ENCODE data around the gene PNKD. TPM values are rescaled to one million over a fixed set of nuclear protein-coding genes. Genes with fewer than 3 reads are reported as not detected.

PNKD gene
- total RNA-seq, 1 experiment from 2014 or later: 58.1 TPM

DNA sequence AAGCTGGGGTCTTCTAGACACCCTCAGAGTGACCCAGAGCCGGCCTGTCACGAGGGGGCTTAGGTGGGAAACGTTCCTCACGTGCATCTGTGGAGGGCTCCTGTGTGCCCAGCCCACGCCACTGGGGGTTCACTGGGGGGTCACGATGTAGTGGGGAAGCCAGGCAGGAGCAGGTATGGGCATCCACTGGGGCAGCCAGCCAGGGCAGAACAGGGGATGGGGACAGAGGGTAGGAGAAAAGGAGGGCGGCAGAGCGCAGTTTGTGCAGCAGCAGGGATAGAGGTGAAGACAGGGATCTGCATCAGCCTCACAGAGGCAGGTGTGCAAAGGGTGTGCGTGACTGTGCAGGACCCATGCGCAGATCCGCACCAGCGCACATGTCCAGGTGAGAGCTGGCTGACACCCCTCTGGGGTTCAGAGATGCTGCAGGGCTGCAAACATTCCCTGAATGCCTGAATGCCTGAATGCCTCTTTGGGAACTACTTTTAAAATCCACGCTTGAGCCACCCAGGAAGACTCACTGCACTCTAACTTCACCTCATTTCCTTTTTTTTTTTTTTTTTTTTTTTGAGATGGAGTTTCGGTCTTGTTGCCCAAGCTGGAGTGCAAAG is 10.0 kb downstream of the PNKD start:
- ATAC-seq: no peak
- Histone ChIP-seq H3K4me2 (ENCODE audit: low read length) (no peak overlapping the region), H3K9me3 (ENCODE audit: control insufficient read depth in 1 of 2, insufficient read depth in 1 of 2, low read depth in 1 of 2, low read length in 2 of 2) (no peaks in the 10 kb centered on the region), H4K20me1 (ENCODE audit: insufficient read depth) (no peaks in the 10 kb centered on the region), H2AFZ (ENCODE audit: low read depth, low read length, poor library complexity, severe bottlenecking) (no peak overlapping the region), H3K9ac (ENCODE audit: low read length) (no peak overlapping the region), H3K36me3 (ENCODE audit: control insufficient read depth in 1 of 2, insufficient read depth in 2 of 2, low read length in 2 of 2) (peaks cover 26 to 37% of the 10 kb centered on the region in 2 experiments; a peak in 3 of 4 replicates), H3K27ac (ENCODE audit: low read depth, low read length) (no peak overlapping the region), H3K79me2 (ENCODE audit: insufficient read depth, low read length) (peaks cover 34% of the 10 kb centered on the region), H3K27me3 (ENCODE audit: insufficient read depth, low read length) (no peaks in the 10 kb centered on the region), H3K9me2 (ENCODE audit: insufficient read depth) (no peaks in the 10 kb centered on the region), H3K4me3 (replicated peaks in 1 of 2; ENCODE audit: low read depth in 1 of 2, low read length in 2 of 2) (no peak overlapping the region), H3K4me1 (ENCODE audit: control insufficient read depth in 1 of 2, insufficient read depth in 2 of 2, low read length in 2 of 2) (peaks cover 3 to 13% of the 10 kb centered on the region in 2 experiments; a peak in 2 of 4 replicates)
- ChIA-PET POLR2A (interaction anchor here (0.5 kb wide), 1 partner anchor 113 kb away, joined by 5 read pairs; no protein-coding TSS in a partner anchor), CTCF (no interaction called here), RAD21 (ENCODE audit: low non-redundant PET in 1 of 2, low total read pairs in 2 of 2, uncharacterized antibody in 2 of 2, unreplicated experiment in 2 of 2) (no interaction called here)
- DNase-seq (ENCODE audit: low read depth, low spot score): no peak
- intact Hi-C loops (cut with micrococcal nuclease): no loop called here
- no peak for TF ChIP-seq SIN3A (IDR thresholded peaks at IDR 0.05; ENCODE audit: low read depth)
- no peak for TF ChIP-seq YY1 (IDR thresholded peaks at IDR 0.05; ENCODE audit: extremely low read depth, insufficient replicate concordance, low read depth, low read length)
- no peak for TF ChIP-seq ZNF274 (IDR thresholded peaks at IDR 0.05; ENCODE audit: low read depth, low read length)
- BruUV-seq (replicated peaks): no TSS peak

DNA sequence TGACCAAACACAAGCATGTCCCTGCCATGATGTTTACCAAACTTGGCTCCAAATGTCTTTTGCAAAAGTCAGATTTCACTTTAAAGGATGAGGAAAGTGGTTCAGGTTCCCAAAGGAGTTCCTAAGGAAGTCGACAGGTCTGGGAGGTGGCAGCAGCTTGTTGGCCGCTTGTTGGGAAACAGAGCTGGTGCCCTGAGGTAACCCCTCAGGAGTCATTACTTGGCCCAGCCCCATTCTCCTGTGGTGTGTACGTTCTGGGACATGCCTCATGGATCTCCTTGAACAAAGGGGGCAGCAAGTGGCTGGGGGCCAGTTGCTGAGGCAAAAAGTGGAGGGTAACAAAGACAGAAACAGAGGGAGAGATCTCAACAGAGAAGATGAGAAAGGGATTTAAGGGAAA is 11.1 kb downstream of the PNKD start:
- Histone ChIP-seq H3K4me3 (replicated peaks in 1 of 2; ENCODE audit: low read depth in 1 of 2, low read length in 2 of 2) (no peak overlapping the region), H3K79me2 (ENCODE audit: insufficient read depth, low read length) (peaks cover 45% of the 10 kb centered on the region), H2AFZ (ENCODE audit: low read depth, low read length, poor library complexity, severe bottlenecking) (no peak overlapping the region), H3K27ac (ENCODE audit: low read depth, low read length) (no peak overlapping the region), H3K4me1 (ENCODE audit: control insufficient read depth in 1 of 2, insufficient read depth in 2 of 2, low read length in 2 of 2) (peaks cover 9 to 24% of the 10 kb centered on the region in 2 experiments), H3K9me2 (ENCODE audit: insufficient read depth) (no peaks in the 10 kb centered on the region), H3K36me3 (ENCODE audit: control insufficient read depth in 1 of 2, insufficient read depth in 2 of 2, low read length in 2 of 2) (peaks cover 20 to 27% of the 10 kb centered on the region in 2 experiments; a peak in 3 of 4 replicates), H3K27me3 (ENCODE audit: insufficient read depth, low read length) (no peaks in the 10 kb centered on the region), H3K4me2 (ENCODE audit: low read length) (no peak overlapping the region), H3K9me3 (ENCODE audit: control insufficient read depth in 1 of 2, insufficient read depth in 1 of 2, low read depth in 1 of 2, low read length in 2 of 2) (no peaks in the 10 kb centered on the region), H4K20me1 (ENCODE audit: insufficient read depth) (no peaks in the 10 kb centered on the region), H3K9ac (ENCODE audit: low read length) (no peak overlapping the region)
- ChIA-PET CTCF (no interaction called here), RAD21 (ENCODE audit: low non-redundant PET in 1 of 2, low total read pairs in 2 of 2, uncharacterized antibody in 2 of 2, unreplicated experiment in 2 of 2) (no interaction called here), POLR2A (interaction anchor here (0.6 kb wide), 1 partner anchor 32 kb away, joined by 3 read pairs; no protein-coding TSS in a partner anchor)
- DNase-seq (ENCODE audit: low read depth, low spot score): no peak
- intact Hi-C loops (cut with micrococcal nuclease): no loop called here
- BruUV-seq (replicated peaks): no TSS peak
- ATAC-seq: no peak
- no peak for TF ChIP-seq TCF7L2 (IDR thresholded peaks at IDR 0.05; ENCODE audit: borderline replicate concordance, extremely low read depth, insufficient read depth, insufficient read length)
- TF ChIP-seq, protein P1, sequence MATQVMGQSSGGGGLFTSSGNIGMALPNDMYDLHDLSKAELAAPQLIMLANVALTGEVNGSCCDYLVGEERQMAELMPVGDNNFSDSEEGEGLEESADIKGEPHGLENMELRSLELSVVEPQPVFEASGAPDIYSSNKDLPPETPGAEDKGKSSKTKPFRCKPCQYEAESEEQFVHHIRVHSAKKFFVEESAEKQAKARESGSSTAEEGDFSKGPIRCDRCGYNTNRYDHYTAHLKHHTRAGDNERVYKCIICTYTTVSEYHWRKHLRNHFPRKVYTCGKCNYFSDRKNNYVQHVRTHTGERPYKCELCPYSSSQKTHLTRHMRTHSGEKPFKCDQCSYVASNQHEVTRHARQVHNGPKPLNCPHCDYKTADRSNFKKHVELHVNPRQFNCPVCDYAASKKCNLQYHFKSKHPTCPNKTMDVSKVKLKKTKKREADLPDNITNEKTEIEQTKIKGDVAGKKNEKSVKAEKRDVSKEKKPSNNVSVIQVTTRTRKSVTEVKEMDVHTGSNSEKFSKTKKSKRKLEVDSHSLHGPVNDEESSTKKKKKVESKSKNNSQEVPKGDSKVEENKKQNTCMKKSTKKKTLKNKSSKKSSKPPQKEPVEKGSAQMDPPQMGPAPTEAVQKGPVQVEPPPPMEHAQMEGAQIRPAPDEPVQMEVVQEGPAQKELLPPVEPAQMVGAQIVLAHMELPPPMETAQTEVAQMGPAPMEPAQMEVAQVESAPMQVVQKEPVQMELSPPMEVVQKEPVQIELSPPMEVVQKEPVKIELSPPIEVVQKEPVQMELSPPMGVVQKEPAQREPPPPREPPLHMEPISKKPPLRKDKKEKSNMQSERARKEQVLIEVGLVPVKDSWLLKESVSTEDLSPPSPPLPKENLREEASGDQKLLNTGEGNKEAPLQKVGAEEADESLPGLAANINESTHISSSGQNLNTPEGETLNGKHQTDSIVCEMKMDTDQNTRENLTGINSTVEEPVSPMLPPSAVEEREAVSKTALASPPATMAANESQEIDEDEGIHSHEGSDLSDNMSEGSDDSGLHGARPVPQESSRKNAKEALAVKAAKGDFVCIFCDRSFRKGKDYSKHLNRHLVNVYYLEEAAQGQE (IDR thresholded peaks at IDR 0.05; ENCODE audit: low read depth): no peak
- TF ChIP-seq, protein P2, sequence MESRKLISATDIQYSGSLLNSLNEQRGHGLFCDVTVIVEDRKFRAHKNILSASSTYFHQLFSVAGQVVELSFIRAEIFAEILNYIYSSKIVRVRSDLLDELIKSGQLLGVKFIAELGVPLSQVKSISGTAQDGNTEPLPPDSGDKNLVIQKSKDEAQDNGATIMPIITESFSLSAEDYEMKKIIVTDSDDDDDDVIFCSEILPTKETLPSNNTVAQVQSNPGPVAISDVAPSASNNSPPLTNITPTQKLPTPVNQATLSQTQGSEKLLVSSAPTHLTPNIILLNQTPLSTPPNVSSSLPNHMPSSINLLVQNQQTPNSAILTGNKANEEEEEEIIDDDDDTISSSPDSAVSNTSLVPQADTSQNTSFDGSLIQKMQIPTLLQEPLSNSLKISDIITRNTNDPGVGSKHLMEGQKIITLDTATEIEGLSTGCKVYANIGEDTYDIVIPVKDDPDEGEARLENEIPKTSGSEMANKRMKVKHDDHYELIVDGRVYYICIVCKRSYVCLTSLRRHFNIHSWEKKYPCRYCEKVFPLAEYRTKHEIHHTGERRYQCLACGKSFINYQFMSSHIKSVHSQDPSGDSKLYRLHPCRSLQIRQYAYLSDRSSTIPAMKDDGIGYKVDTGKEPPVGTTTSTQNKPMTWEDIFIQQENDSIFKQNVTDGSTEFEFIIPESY (IDR thresholded peaks at IDR 0.05; ENCODE audit: extremely low read depth, insufficient replicate concordance, low read length): no peak
- TF ChIP-seq FOSL1 (IDR thresholded peaks at IDR 0.05; ENCODE audit: low read depth): no peak
- no peak for TF ChIP-seq EZH2phosphoT487 (IDR thresholded peaks at IDR 0.05; ENCODE audit: borderline replicate concordance)
- TF ChIP-seq EGR1 (IDR thresholded peaks at IDR 0.05; ENCODE audit: low read depth): no peak
- TF ChIP-seq SRF (IDR thresholded peaks at IDR 0.05; ENCODE audit: low read depth): no peak
- TF ChIP-seq, protein P3, sequence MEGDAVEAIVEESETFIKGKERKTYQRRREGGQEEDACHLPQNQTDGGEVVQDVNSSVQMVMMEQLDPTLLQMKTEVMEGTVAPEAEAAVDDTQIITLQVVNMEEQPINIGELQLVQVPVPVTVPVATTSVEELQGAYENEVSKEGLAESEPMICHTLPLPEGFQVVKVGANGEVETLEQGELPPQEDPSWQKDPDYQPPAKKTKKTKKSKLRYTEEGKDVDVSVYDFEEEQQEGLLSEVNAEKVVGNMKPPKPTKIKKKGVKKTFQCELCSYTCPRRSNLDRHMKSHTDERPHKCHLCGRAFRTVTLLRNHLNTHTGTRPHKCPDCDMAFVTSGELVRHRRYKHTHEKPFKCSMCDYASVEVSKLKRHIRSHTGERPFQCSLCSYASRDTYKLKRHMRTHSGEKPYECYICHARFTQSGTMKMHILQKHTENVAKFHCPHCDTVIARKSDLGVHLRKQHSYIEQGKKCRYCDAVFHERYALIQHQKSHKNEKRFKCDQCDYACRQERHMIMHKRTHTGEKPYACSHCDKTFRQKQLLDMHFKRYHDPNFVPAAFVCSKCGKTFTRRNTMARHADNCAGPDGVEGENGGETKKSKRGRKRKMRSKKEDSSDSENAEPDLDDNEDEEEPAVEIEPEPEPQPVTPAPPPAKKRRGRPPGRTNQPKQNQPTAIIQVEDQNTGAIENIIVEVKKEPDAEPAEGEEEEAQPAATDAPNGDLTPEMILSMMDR (IDR thresholded peaks at IDR 0.05 in 2 of 3, conservative IDR thresholded peaks at IDR 0.05 in 1 of 3; ENCODE audit: borderline replicate concordance in 1 of 3, insufficient read depth in 1 of 3, low read depth in 2 of 3, low read length in 2 of 3): no peak
